Choroid plexus epithelial cell (primary cell): ENCODE data around the gene PODXL2.
A peak's percentile ranks its signal among the peaks of the same experiment; 100 is the strongest.

Experiments
- DNase-seq: peaks from one replicate; pipeline ENCODE4 v3.0.0-alpha.2; 2010; ENCODE audit warnings: low read depth
- H3K4me3 ChIP-seq: 2 replicates; pipeline ENCODE4 v1.5.1; 2011; ENCODE audit warnings: low read depth, mild to moderate bottlenecking, control low read depth, low read length, moderate library complexity
- CTCF ChIP-seq: conservative IDR thresholded peaks from 2 replicates; pipeline ENCODE4 v1.5.1; 2011; ENCODE audit warnings: low read depth, mild to moderate bottlenecking, control low read depth, inconsistent platforms, low read length, moderate library complexity

The PODXL2 gene

GRCh38 chr3:127676921-127677351 lies 48.0 kb downstream of the PODXL2 start:
- DNase-seq, result no peak
- TF ChIP-seq CTCF, result no peak
- no peak overlapping the region for H3K4me3 ChIP-seq

- H3K4me3 ChIP-seq, result no peak overlapping the region
- no peak for TF ChIP-seq CTCF
- DNase-seq, result no peak
These were observed 48.7 kb downstream of the PODXL2 start for GRCh38 chr3:127677541-127678314.

GRCh38 chr3:127678315-127678599 lies 49.3 kb downstream of the PODXL2 start:
- no peak for DNase-seq
- no peak overlapping the region for H3K4me3 ChIP-seq
- TF ChIP-seq CTCF, result no peak

GRCh38 chr3:127678611-127679533 lies 49.9 kb downstream of the PODXL2 start:
- no peak for TF ChIP-seq CTCF
- no peak for DNase-seq
- no peak overlapping the region for H3K4me3 ChIP-seq

- H3K4me3 ChIP-seq, result no peak overlapping the region
- DNase-seq, result no peak
- peak; percentile 21 for TF ChIP-seq CTCF
These were observed 50.7 kb downstream of the PODXL2 start for GRCh38 chr3:127679534-127680145.

- no peak for DNase-seq
- no peak for TF ChIP-seq CTCF
- no peak overlapping the region for H3K4me3 ChIP-seq
These were observed 51.2 kb downstream of the PODXL2 start for GRCh38 chr3:127680146-127680661.
